NCI-H1436 treated with DMSO at 0.1 percent for 48 hours (cell line): Measurements from ENCODE around the gene ILK.

Experiments used
- DNase-seq: peaks from one replicate; lab custom pipeline; 2025; lab: John Stamatoyannopoulos, UW

The ILK gene

GRCh38 chr11:6622261-6623171 lies 18.9 kb downstream of the ILK start:
- no peak for DNase-seq

- DNase-seq = no peak
Observed at GRCh38 chr11:6623391-6624363, 20.1 kb downstream of the ILK start.

- DNase-seq = no peak
Observed at GRCh38 chr11:6625156-6625831, 21.7 kb downstream of the ILK start.

GRCh38 chr11:6625832-6626420 lies 22.4 kb downstream of the ILK start:
- no peak for DNase-seq

- DNase-seq = no peak
Observed at GRCh38 chr11:6626971-6627761, 23.6 kb downstream of the ILK start.

GRCh38 chr11:6627762-6628241 lies 24.2 kb downstream of the ILK start:
- no peak for DNase-seq

- DNase-seq = no peak
Observed at GRCh38 chr11:6628526-6628925, 25.0 kb downstream of the ILK start.

GRCh38 chr11:6629573-6629891 lies 26.0 kb downstream of the ILK start:
- no peak for DNase-seq

- DNase-seq = no peak
Observed at GRCh38 chr11:6629892-6630631, 26.5 kb downstream of the ILK start.

- DNase-seq = no peak
Observed at GRCh38 chr11:6630632-6631291, 27.2 kb downstream of the ILK start.

GRCh38 chr11:6631361-6631890 lies 27.9 kb downstream of the ILK start:
- DNase-seq = no peak

- no peak for DNase-seq
Observed at GRCh38 chr11:6632116-6633073, 28.8 kb downstream of the ILK start.

- no peak for DNase-seq
Observed at GRCh38 chr11:6633422-6634408, 30.1 kb downstream of the ILK start.

- no peak for DNase-seq
Observed at GRCh38 chr11:6634534-6634933, 31.0 kb downstream of the ILK start.

GRCh38 chr11:6635082-6635932 lies 31.7 kb downstream of the ILK start:
- DNase-seq = no peak

- DNase-seq = no peak
Observed at GRCh38 chr11:6636480-6636879, 32.9 kb downstream of the ILK start.
